Measurements from ENCODE around the gene GNAS. TPM values are rescaled to one million over a fixed set of nuclear protein-coding genes. Genes with fewer than 3 reads are reported as not detected.
A peak's percentile ranks its signal among the peaks of the same experiment; 100 is the strongest.

Gene GNAS
- total RNA-seq, 4 donors from 2014 or later: 2,457 to 5,038 (median 3,494) TPM

GRCh38 chr20:58906111-58906510 lies 53.6 kb downstream of the GNAS start:
- no peaks in the 10 kb centered on the region for H3K27me3 ChIP-seq
- no peaks in the 10 kb centered on the region for H3K9me3 ChIP-seq
- no peak for TF ChIP-seq CTCF (IDR thresholded peaks at IDR 0.05)
- TF ChIP-seq POLR2A (IDR thresholded peaks at IDR 0.05): no peak
- H3K27ac ChIP-seq: peak overlapping the region; percentile 77 to 88 (median 77)
- intact Hi-C loops (cut with DNase I): no loop called here
- peaks cover 33 to 60% of the 10 kb centered on the region in 2 donors for H3K4me1 ChIP-seq
- WGBS, 2 donors: 90 to 93% methylated on average over 5 of the region's 5 CpGs
- DNase-seq: no peak
- H3K36me3 ChIP-seq: peaks cover 65 to 76% of the 10 kb centered on the region in 2 donors
- H3K4me3 ChIP-seq (replicated peaks in 1 of 3): no peak overlapping the region

GRCh38 chr20:58906894-58907293 lies 54.4 kb downstream of the GNAS start:
- 62 to 65% methylated on average over 3 of the region's 3 CpGs for WGBS, 2 donors
- TF ChIP-seq CTCF (IDR thresholded peaks at IDR 0.05) (no peak), POLR2A (IDR thresholded peaks at IDR 0.05) (no peak)
- Histone ChIP-seq H3K27me3 (no peaks in the 10 kb centered on the region), H3K4me1 (peaks cover 26 to 52% of the 10 kb centered on the region in 2 donors), H3K36me3 (peaks cover 69 to 79% of the 10 kb centered on the region in 2 donors), H3K4me3 (replicated peaks in 1 of 3) (no peak overlapping the region), H3K9me3 (no peaks in the 10 kb centered on the region), H3K27ac (peak overlapping the region; percentile 77 to 88 (median 77))
- DNase-seq: no peak
- intact Hi-C loops (cut with DNase I): no loop called here

DNA sequence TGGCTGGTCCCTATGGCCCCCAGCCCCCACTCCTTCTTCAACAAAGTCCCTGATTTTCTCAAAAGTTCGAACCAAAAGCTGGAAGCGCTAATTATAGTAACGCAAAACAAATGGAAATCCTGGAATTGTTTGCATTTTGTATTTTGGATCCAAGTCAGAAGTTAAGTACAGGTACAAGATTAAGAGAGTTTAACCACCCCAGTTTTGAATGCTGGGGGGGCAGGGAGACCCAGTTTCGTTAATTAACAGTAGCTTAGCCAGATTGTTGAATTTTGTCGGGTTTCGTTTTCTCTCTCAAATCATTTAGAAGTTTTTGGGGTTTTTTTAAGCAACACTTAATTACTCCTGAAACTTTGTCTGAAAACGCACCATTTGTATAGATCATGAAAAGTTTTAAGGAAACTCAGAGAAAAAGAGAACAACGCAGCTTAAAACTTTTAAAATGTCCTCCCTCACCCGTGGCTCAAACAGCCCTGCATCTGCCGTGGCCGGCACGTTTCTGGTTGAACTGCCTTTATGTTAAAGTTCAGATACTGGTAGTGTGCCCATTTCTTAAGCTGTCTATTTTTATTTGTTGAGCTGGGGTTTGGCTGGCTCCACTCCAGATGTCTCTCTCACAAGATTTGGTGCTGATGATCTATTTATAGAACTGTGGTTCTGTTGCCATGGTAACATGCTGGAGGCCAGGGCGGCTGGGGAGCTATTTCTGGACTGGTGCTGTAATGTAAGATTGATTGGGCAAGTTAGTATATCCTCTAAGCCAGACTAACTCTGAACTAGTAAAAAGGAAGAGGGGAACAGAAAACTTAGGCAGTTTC lies 55.0 kb downstream of the GNAS start:
- H3K27ac ChIP-seq: peak overlapping the region; percentile 77 to 88 (median 77)
- H3K4me3 ChIP-seq (replicated peaks in 1 of 3): no peak overlapping the region
- H3K36me3 ChIP-seq: peaks cover 69 to 81% of the 10 kb centered on the region in 2 donors
- no peaks in the 10 kb centered on the region for H3K27me3 ChIP-seq
- peaks cover 24 to 49% of the 10 kb centered on the region in 2 donors for H3K4me1 ChIP-seq
- WGBS, 2 donors: 21 to 33% methylated on average over 13 of the region's 13 CpGs
- TF ChIP-seq CTCF (IDR thresholded peaks at IDR 0.05): no peak
- TF ChIP-seq POLR2A (IDR thresholded peaks at IDR 0.05): peak in 1 of 2 donors; percentile 32
- no peaks in the 10 kb centered on the region for H3K9me3 ChIP-seq
- DNase-seq: peak; percentile 95 to 96
- intact Hi-C loops (cut with DNase I): no loop called here

GRCh38 chr20:58908221-58908620 lies 55.7 kb downstream of the GNAS start:
- DNase-seq: no peak
- intact Hi-C loops (cut with DNase I): no loop called here
- Histone ChIP-seq H3K36me3 (peaks cover 66 to 77% of the 10 kb centered on the region in 2 donors), H3K27ac (peak overlapping the region; percentile 77 to 88 (median 77)), H3K4me1 (peaks cover 24 to 45% of the 10 kb centered on the region in 2 donors), H3K4me3 (replicated peaks in 1 of 3) (no peak overlapping the region), H3K9me3 (no peaks in the 10 kb centered on the region), H3K27me3 (no peaks in the 10 kb centered on the region)
- TF ChIP-seq POLR2A (IDR thresholded peaks at IDR 0.05) (no peak), CTCF (IDR thresholded peaks at IDR 0.05) (no peak)
- WGBS, 2 donors: 50 to 61% methylated on average over 4 of the region's 4 CpGs

DNA sequence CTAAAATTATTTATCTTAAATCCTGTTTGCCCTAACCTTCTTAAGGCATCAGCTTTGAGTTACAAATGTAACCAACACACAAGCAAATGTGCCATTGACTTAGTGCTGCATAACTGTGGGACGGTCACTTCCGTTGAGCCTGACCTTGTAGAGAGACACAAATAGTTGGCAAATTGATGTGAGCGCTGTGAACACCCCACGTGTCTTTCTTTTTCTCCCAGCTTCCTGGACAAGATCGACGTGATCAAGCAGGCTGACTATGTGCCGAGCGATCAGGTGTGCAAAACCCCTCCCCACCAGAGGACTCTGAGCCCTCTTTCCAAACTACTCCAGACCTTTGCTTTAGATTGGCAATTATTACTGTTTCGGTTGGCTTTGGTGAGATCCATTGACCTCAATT lies 56.4 kb downstream of the GNAS start:
- TF ChIP-seq POLR2A (IDR thresholded peaks at IDR 0.05) (no peak), CTCF (IDR thresholded peaks at IDR 0.05) (no peak)
- intact Hi-C loops (cut with DNase I): no loop called here
- H3K9me3 ChIP-seq: no peaks in the 10 kb centered on the region
- peaks cover 24 to 40% of the 10 kb centered on the region in 2 donors for H3K4me1 ChIP-seq
- H3K27me3 ChIP-seq: no peaks in the 10 kb centered on the region
- no peak overlapping the region for H3K4me3 ChIP-seq (replicated peaks in 1 of 3)
- H3K36me3 ChIP-seq: peaks cover 58 to 70% of the 10 kb centered on the region in 2 donors
- peak overlapping the region; percentile 77 to 88 (median 77) for H3K27ac ChIP-seq
- 79 to 84% methylated on average over 9 of the region's 9 CpGs for WGBS, 2 donors
- DNase-seq: no peak

Measured in thyroid gland (tissue), 4 donors.